Measurements from ENCODE around the gene MED16.

DNA sequence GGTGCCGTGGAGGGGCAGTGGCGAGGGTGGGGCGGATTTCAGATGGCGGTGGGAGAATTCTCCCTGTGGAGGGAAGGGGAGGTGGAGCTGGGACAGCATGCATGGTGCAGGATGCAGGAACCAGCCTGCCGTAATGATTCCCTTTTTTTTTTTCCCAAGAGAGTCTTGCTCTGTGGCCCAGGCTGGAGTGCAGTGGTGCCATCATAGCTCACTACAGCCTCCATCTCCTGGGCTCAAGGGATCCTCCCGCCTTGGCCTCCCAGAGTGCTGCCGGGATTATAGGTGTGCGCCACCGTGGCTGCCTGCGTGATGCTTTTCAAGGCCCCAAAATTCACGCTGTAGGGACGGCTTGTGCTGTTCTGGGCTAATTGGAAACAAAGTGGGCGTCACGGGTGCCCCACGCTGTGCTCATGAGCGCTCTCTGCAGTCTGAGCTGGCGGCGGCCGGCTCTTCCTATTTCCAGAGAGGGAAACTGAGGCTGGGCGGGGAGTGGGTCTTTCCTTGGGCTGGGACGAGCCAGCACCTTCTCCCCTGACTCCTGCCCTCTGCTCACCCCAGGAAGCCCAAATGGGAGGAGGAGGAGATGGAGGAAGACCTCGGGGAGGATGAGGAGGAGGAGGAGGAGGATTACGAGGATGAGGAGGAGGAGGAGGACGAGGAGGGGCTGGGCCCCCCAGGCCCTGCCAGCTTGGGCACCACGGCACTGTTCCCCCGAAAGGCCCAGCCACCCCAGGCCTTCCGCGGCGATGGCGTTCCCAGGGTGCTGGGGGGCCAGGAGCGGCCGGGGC, 39.1 kb upstream of the MED16 start:
- TF ChIP-seq, protein P1, sequence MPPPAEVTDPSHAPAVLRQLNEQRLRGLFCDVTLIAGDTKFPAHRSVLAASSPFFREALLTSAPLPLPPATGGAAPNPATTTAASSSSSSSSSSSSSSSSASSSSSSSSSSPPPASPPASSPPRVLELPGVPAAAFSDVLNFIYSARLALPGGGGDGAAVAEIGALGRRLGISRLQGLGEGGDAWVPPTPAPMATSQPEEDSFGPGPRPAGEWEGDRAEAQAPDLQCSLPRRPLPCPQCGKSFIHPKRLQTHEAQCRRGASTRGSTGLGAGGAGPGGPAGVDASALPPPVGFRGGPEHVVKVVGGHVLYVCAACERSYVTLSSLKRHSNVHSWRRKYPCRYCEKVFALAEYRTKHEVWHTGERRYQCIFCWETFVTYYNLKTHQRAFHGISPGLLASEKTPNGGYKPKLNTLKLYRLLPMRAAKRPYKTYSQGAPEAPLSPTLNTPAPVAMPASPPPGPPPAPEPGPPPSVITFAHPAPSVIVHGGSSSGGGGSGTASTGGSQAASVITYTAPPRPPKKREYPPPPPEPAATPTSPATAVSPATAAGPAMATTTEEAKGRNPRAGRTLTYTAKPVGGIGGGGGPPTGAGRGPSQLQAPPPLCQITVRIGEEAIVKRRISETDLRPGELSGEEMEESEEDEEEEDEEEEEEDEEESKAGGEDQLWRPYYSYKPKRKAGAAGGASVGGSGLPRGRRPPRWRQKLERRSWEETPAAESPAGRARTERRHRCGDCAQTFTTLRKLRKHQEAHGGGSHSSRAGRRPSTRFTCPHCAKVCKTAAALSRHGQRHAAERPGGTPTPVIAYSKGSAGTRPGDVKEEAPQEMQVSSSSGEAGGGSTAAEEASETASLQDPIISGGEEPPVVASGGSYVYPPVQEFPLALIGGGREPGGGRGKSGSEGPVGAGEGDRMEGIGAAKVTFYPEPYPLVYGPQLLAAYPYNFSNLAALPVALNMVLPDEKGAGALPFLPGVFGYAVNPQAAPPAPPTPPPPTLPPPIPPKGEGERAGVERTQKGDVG (CRISPR knock-in tag; IDR thresholded peaks at IDR 0.05) = no peak
- TF ChIP-seq POLR2AphosphoS5 (IDR thresholded peaks at IDR 0.05; ENCODE audit: low read length) (no peak; the same call in 1 of the 2 replicates), EZH2 (IDR thresholded peaks at IDR 0.05; ENCODE audit: borderline replicate concordance, control insufficient read depth, low read depth, low read length) (no peak)
- TF ChIP-seq, protein P2, sequence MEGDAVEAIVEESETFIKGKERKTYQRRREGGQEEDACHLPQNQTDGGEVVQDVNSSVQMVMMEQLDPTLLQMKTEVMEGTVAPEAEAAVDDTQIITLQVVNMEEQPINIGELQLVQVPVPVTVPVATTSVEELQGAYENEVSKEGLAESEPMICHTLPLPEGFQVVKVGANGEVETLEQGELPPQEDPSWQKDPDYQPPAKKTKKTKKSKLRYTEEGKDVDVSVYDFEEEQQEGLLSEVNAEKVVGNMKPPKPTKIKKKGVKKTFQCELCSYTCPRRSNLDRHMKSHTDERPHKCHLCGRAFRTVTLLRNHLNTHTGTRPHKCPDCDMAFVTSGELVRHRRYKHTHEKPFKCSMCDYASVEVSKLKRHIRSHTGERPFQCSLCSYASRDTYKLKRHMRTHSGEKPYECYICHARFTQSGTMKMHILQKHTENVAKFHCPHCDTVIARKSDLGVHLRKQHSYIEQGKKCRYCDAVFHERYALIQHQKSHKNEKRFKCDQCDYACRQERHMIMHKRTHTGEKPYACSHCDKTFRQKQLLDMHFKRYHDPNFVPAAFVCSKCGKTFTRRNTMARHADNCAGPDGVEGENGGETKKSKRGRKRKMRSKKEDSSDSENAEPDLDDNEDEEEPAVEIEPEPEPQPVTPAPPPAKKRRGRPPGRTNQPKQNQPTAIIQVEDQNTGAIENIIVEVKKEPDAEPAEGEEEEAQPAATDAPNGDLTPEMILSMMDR (IDR thresholded peaks at IDR 0.05 in 2 of 3, conservative IDR thresholded peaks at IDR 0.05 in 1 of 3; ENCODE audit: control insufficient read depth in 2 of 3, extremely low read depth in 1 of 3, insufficient read depth in 1 of 3, low read depth in 3 of 3, low read length in 3 of 3) = 0 out of 6 replicates have a peak, but pooled peaks of 1 of the 3 experiments have one; percentile 8
- TF ChIP-seq, protein P3, sequence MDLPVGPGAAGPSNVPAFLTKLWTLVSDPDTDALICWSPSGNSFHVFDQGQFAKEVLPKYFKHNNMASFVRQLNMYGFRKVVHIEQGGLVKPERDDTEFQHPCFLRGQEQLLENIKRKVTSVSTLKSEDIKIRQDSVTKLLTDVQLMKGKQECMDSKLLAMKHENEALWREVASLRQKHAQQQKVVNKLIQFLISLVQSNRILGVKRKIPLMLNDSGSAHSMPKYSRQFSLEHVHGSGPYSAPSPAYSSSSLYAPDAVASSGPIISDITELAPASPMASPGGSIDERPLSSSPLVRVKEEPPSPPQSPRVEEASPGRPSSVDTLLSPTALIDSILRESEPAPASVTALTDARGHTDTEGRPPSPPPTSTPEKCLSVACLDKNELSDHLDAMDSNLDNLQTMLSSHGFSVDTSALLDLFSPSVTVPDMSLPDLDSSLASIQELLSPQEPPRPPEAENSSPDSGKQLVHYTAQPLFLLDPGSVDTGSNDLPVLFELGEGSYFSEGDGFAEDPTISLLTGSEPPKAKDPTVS (IDR thresholded peaks at IDR 0.05; ENCODE audit: low read depth, low read length) = no peak
- TF ChIP-seq, protein P4, sequence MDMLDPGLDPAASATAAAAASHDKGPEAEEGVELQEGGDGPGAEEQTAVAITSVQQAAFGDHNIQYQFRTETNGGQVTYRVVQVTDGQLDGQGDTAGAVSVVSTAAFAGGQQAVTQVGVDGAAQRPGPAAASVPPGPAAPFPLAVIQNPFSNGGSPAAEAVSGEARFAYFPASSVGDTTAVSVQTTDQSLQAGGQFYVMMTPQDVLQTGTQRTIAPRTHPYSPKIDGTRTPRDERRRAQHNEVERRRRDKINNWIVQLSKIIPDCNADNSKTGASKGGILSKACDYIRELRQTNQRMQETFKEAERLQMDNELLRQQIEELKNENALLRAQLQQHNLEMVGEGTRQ (IDR thresholded peaks at IDR 0.05; ENCODE audit: borderline replicate concordance, low read depth, low read length) = no peak
